Esophagus muscularis mucosa (tissue), 3 donors: ENCODE results near the gene TCF7L2.

Experiments used
- CTCF ChIP-seq, 3 experiments: fragments of 200-600 bp in 2 of 3; fragments of 450-650 bp in 1 of 3; sonication (generic) in 2 of 3; IDR thresholded peaks; one replicate each; pipeline ENCODE4 v1.5.1; 2017 to 2019; ENCODE audit warnings: antibody characterized with exemption in 3 of 3, mild to moderate bottlenecking in 2 of 3, moderate library complexity in 1 of 3
- POLR2A ChIP-seq: fragments of 450-650 bp; IDR thresholded peaks from one replicate; pipeline ENCODE4 v1.6.1; 2017; ENCODE audit warnings: antibody characterized with exemption, moderate library complexity, mild to moderate bottlenecking, low read depth

DNA sequence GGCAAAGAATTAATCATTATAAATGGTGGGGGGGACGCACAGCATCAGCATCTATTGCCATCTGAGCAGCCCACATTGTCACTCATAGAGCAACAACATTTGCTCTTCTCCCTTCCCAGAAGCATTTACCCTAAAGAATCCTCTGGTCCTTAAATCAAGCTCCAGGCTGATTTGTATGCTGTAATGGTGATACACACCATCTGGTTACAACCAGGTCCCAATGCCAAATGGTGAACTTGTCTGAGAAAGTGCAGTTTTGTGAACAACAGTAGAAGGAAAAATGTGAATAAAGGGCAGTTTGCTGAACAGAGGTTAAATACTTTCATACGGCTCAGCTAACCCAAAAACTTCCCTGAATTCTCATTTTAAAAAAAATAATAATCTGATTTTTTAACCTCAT lies 38.8 kb upstream of the TCF7L2 start:
- no peak for TF ChIP-seq CTCF (IDR thresholded peaks at IDR 0.05)
- TF ChIP-seq POLR2A, result no peak
